CD14-positive monocyte (primary cell): ENCODE results near the gene NAA16. TPM values are rescaled to one million over a fixed set of nuclear protein-coding genes. Genes with fewer than 3 reads are reported as not detected.
"Not testable (repeated sequence)": the region's sequence is repeated elsewhere in the genome, so short reads cannot be mapped to it uniquely, and the experiment has no call there.

ENCODE experiments used
- DNase-seq, 3 donors: peaks; one replicate each; pipeline ENCODE4 v3.0.0-alpha.2; 2011 to 2022
- H2AFZ ChIP-seq: 2 replicates; pipeline ENCODE4 v1.6.0; 2012; ENCODE audit warnings: mild to moderate bottlenecking, low read depth, low read length, inconsistent platforms; ENCODE audit not compliant: insufficient read depth, poor library complexity, severe bottlenecking
- H3K27ac ChIP-seq, 2 donors: 1 replicate in 1 of 2; 2 replicates in 1 of 2; pipeline ENCODE4 v1.5.1; 2012 to 2013; ENCODE audit warnings: low read length in 2 of 2, control low read depth in 1 of 2, inconsistent platforms in 1 of 2, low read depth in 1 of 2, mild to moderate bottlenecking in 1 of 2
- H3K27me3 ChIP-seq, 2 donors: one replicate each; pipeline versions ENCODE4 v1.6.0 to v1.6.1; 2011 to 2013; ENCODE audit warnings: low read length in 2 of 2; ENCODE audit not compliant: control insufficient read depth in 2 of 2, insufficient read depth in 2 of 2
- H3K36me3 ChIP-seq, 2 donors: replicated peaks in 1 of 2; 1 replicate in 1 of 2; 2 replicates in 1 of 2; pipeline versions ENCODE4 v1.5.1 to v1.6.1; 2012 to 2013; ENCODE audit warnings: low read length in 2 of 2, control low read depth in 1 of 2, inconsistent platforms in 1 of 2, mild to moderate bottlenecking in 1 of 2; ENCODE audit not compliant: insufficient read depth in 2 of 2, control insufficient read depth in 1 of 2
- H3K4me1 ChIP-seq, 2 donors: 1 replicate in 1 of 2; 2 replicates in 1 of 2; pipeline versions ENCODE4 v1.5.1 to v1.6.1; 2012 to 2013; ENCODE audit warnings: low read length in 2 of 2, control low read depth in 1 of 2, inconsistent platforms in 1 of 2, mild to moderate bottlenecking in 1 of 2, moderate library complexity in 1 of 2; ENCODE audit not compliant: insufficient read depth in 2 of 2, control insufficient read depth in 1 of 2
- H3K4me2 ChIP-seq: replicated peaks from 2 replicates; pipeline ENCODE3; 2012; ENCODE audit warnings: low read length, moderate library complexity, mild to moderate bottlenecking; ENCODE audit not compliant: poor library complexity, severe bottlenecking; ENCODE audit errors: extremely low read depth
- H3K4me3 ChIP-seq, 3 experiments: fragments of 200-600 bp in 1 of 3; sonication (generic) in 1 of 3; replicated peaks in 1 of 3; 1 replicate in 2 of 3; 2 replicates in 1 of 3; pipeline ENCODE4 v1.5.1; 2011 to 2013; ENCODE audit warnings: low read length in 3 of 3, mild to moderate bottlenecking in 3 of 3, control low read depth in 2 of 3, low read depth in 2 of 3, inconsistent platforms in 1 of 3, moderate library complexity in 1 of 3
- H3K79me2 ChIP-seq: 2 replicates; pipeline ENCODE4 v1.6.0; 2012; ENCODE audit warnings: mild to moderate bottlenecking, control low read depth, inconsistent platforms, low read length, moderate library complexity; ENCODE audit not compliant: insufficient read depth
- H3K9ac ChIP-seq: 2 replicates; pipeline ENCODE4 v1.6.0; 2017; ENCODE audit warnings: low read length, mild to moderate bottlenecking; ENCODE audit not compliant: insufficient read depth, poor library complexity, severe bottlenecking
- H3K9me3 ChIP-seq, 2 donors: replicated peaks in 1 of 2; 1 replicate in 1 of 2; 2 replicates in 1 of 2; pipeline versions ENCODE4 v1.5.1 to v1.6.1; 2012 to 2013; ENCODE audit warnings: low read length in 2 of 2, control low read depth in 1 of 2; ENCODE audit not compliant: control insufficient read depth in 1 of 2, insufficient read depth in 1 of 2
- H4K20me1 ChIP-seq: 2 replicates; pipeline ENCODE4 v1.6.0; 2012; ENCODE audit warnings: mild to moderate bottlenecking, low read length, control low read depth, moderate library complexity; ENCODE audit not compliant: insufficient read depth
- H3K27ac Mint-ChIP-seq, 7 donors: one replicate each; pipeline ENCODE4 v1.8.0; 2020; ENCODE audit warnings: mild to moderate bottlenecking in 7 of 7, mixed read lengths in 7 of 7, moderate library complexity in 6 of 7, inconsistent platforms in 2 of 7
- H3K27me3 Mint-ChIP-seq, 3 donors: one replicate each; pipeline ENCODE4 v1.8.0; 2021 to 2022; ENCODE audit warnings: low read depth in 3 of 3, mild to moderate bottlenecking in 3 of 3, mixed read lengths in 3 of 3, moderate library complexity in 3 of 3, inconsistent platforms in 1 of 3
- H3K36me3 Mint-ChIP-seq, 2 donors: one replicate each; pipeline ENCODE4 v1.8.0; 2020; ENCODE audit warnings: mixed read lengths in 2 of 2, inconsistent platforms in 1 of 2, mild to moderate bottlenecking in 1 of 2
- H3K4me1 Mint-ChIP-seq: one replicate; pipeline ENCODE4 v1.8.0; 2020; ENCODE audit warnings: mild to moderate bottlenecking, mixed read lengths
- H3K4me3 Mint-ChIP-seq, 2 donors: one replicate each; pipeline ENCODE4 v1.8.0; 2020; ENCODE audit warnings: mild to moderate bottlenecking in 2 of 2, mixed read lengths in 2 of 2, moderate library complexity in 1 of 2
- H3K9me3 Mint-ChIP-seq, 7 donors: one replicate each; pipeline ENCODE4 v1.8.0; 2020 to 2022; ENCODE audit warnings: mixed read lengths in 7 of 7, mild to moderate bottlenecking in 6 of 7, moderate library complexity in 6 of 7, inconsistent platforms in 2 of 7
- WGBS: methylation state at CpG from one replicate; pipeline ENCODE4 v1.1.5; 2013; ENCODE audit warnings: missing lambda C conversion rate; ENCODE audit not compliant: insufficient coverage; 5-methylcytosine and 5-hydroxymethylcytosine counted together
- intact Hi-C, 2 donors: fragments of 100-400 bp; cut with micrococcal nuclease; formaldehyde crosslinking; loops; one replicate each; pipeline versions ENCODE4 v1.15.0 to v1.15.1; 2023
- polyA plus RNA-seq, 3 donors: library from polyadenylated mRNA; depleted of rRNA in 1 of 3; unstranded in 2 of 3; stranded (reverse) in 1 of 3; fragments of 300-500 nt in 2 of 3; fragments of >200 nt in 1 of 3; fragmentation: Illumina TruSeq in 2 of 3; gene quantifications; 1 replicate in 2 of 3; 2 replicates in 1 of 3; pipeline ENCODE4 v1.2.3, GENCODE V29; 2012 to 2021
- TF ChIP-seq, protein P1 (sequence below): fragments of 200-600 bp; IDR thresholded peaks from one replicate; pipeline ENCODE4 v1.8.0; 2022; ENCODE audit warnings: antibody characterized with exemption, mild to moderate bottlenecking

Gene NAA16
- polyA plus RNA-seq, 3 donors, result 3.8 to 20.6 (median 5.9) TPM

DNA sequence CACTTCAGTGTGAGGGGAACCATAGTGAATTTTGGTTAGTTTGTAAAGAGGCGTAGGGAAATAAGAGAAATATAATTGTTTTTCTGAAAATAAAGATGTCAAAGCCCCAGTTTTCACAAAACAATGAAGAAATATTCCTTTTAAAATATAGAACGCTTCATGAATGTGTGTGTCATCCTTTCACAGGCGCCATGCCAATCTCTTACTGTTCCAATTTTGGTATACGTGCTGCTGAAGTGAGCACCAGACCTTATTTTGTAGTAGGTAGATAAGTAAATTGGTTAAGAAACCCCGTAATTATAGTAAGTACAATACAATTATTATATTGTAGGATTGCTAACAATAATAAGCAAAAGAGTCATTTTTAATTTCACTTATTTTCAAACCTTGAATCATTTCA is 43.3 kb downstream of the NAA16 start:
- Histone ChIP-seq H3K27ac (peak overlapping the region in 1 of 2 donors; percentile 45), H3K36me3 (peaks cover 16 to 39% of the 10 kb centered on the region in 2 donors), H3K27me3 (no peaks in the 10 kb centered on the region), H4K20me1 (no peaks in the 10 kb centered on the region), H2AFZ (no peak overlapping the region), H3K4me3 (no peak overlapping the region), H3K4me2 (no peak overlapping the region), H3K79me2 (peaks cover 9% of the 10 kb centered on the region), H3K9me3 (no peaks in the 10 kb centered on the region), H3K9ac (no peak overlapping the region), H3K4me1 (peaks cover 18 to 25% of the 10 kb centered on the region in 2 donors)
- no peaks in the 10 kb centered on the region for H3K27me3 Mint-ChIP-seq
- peaks cover 28 to 39% of the 10 kb centered on the region in 2 donors for H3K36me3 Mint-ChIP-seq
- TF ChIP-seq, protein P1, sequence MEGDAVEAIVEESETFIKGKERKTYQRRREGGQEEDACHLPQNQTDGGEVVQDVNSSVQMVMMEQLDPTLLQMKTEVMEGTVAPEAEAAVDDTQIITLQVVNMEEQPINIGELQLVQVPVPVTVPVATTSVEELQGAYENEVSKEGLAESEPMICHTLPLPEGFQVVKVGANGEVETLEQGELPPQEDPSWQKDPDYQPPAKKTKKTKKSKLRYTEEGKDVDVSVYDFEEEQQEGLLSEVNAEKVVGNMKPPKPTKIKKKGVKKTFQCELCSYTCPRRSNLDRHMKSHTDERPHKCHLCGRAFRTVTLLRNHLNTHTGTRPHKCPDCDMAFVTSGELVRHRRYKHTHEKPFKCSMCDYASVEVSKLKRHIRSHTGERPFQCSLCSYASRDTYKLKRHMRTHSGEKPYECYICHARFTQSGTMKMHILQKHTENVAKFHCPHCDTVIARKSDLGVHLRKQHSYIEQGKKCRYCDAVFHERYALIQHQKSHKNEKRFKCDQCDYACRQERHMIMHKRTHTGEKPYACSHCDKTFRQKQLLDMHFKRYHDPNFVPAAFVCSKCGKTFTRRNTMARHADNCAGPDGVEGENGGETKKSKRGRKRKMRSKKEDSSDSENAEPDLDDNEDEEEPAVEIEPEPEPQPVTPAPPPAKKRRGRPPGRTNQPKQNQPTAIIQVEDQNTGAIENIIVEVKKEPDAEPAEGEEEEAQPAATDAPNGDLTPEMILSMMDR, result no peak
- no peak for DNase-seq
- no peaks in the 10 kb centered on the region for H3K9me3 Mint-ChIP-seq
- intact Hi-C loops, result loop anchor here (5.0 to 10.0 kb wide), 3 partner anchors 300 to 760 kb away; no protein-coding TSS in a partner anchor
- H3K4me1 Mint-ChIP-seq, result peaks cover 27% of the 10 kb centered on the region
- H3K4me3 Mint-ChIP-seq, result no peak overlapping the region
- peak overlapping the region in 2 of 7 donors; percentile 5 to 30 for H3K27ac Mint-ChIP-seq
- no CpG with 5 or more reads among the region's 5 CpGs for WGBS

DNA sequence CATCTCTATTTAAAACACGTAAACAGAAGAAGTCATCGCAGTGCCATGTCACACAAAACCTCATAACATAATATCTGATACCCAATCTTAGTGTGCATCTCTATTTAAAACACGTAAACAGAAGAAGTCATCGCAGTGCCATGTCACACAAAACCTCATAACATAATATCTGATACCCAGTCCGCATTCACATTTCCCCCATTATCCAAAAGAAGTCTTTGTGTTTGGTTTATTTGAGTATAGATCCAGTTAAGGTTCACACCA is 45.2 kb downstream of the NAA16 start:
- H3K4me1 ChIP-seq, result peaks cover 18 to 25% of the 10 kb centered on the region in 2 donors
- H3K27me3 ChIP-seq, DNase-seq, H4K20me1 ChIP-seq, H3K9ac ChIP-seq, H3K9me3 ChIP-seq, H3K27me3 Mint-ChIP-seq, H3K79me2 ChIP-seq, H3K9me3 Mint-ChIP-seq: not testable (repeated sequence)
- Mint-ChIP-seq H3K27ac (peak overlapping the region; percentile 85 to 93 (median 91)), H3K4me1 (peaks cover 27% of the 10 kb centered on the region), H3K36me3 (peaks cover 37 to 41% of the 10 kb centered on the region in 2 donors), H3K4me3 (peak overlapping the region in 1 of 2 donors; percentile 61)
- peak overlapping the region; percentile 61 to 81 for H3K27ac ChIP-seq
- intact Hi-C loops, result loop anchor here (10.0 kb wide), 2 partner anchors 298 to 758 kb away; no protein-coding TSS in a partner anchor
- peaks cover 35 to 47% of the 10 kb centered on the region in 2 donors for H3K36me3 ChIP-seq
- no CpG with 5 or more reads among the region's 5 CpGs for whole genome bisulfite sequencing
- peak overlapping the region; percentile 38 for H3K4me2 ChIP-seq
- H2AFZ ChIP-seq, result peak overlapping the region; percentile 22
- peak overlapping the region in 1 of 3 experiments; percentile 38 for H3K4me3 ChIP-seq
